ENCODE data around the gene ARIH1. TPM values are rescaled to one million over a fixed set of nuclear protein-coding genes. Genes with fewer than 3 reads are reported as not detected.

Gene ARIH1
- total RNA-seq, 1 donor from 2014 or later, result 159 TPM

- peaks cover 8% of the 10 kb centered on the region for H3K9me3 ChIP-seq
- no peaks in the 10 kb centered on the region for H3K27me3 ChIP-seq
- intact Hi-C loops (cut with DNase I), result no loop called here
- ATAC-seq (no peak), DNase-seq (no peak)
- no peak overlapping the region for H3K4me3 ChIP-seq
- peaks cover 88% of the 10 kb centered on the region for H3K36me3 ChIP-seq
- H3K4me1 ChIP-seq, result no peaks in the 10 kb centered on the region
- H3K27ac ChIP-seq, result no peak overlapping the region
- TF ChIP-seq CTCF (IDR thresholded peaks at IDR 0.05), result no peak
Observed at GRCh38 chr15:72579814-72580213, 105.7 kb downstream of the ARIH1 start.

GRCh38 chr15:72584006-72584405 is 109.9 kb downstream of the ARIH1 start:
- intact Hi-C loops (cut with DNase I), result no loop called here
- ATAC-seq (no peak), DNase-seq (no peak)
- no peak overlapping the region for H3K4me3 ChIP-seq
- no peaks in the 10 kb centered on the region for H3K27me3 ChIP-seq
- H3K9me3 ChIP-seq, result peaks cover 3% of the 10 kb centered on the region
- H3K27ac ChIP-seq, result no peak overlapping the region
- TF ChIP-seq CTCF (IDR thresholded peaks at IDR 0.05), result no peak
- no peaks in the 10 kb centered on the region for H3K4me1 ChIP-seq
- H3K36me3 ChIP-seq, result peaks cover 68% of the 10 kb centered on the region

- no peak overlapping the region for H3K27ac ChIP-seq
- H3K27me3 ChIP-seq, result no peaks in the 10 kb centered on the region
- H3K36me3 ChIP-seq, result peaks cover 59% of the 10 kb centered on the region
- no peaks in the 10 kb centered on the region for H3K4me1 ChIP-seq
- H3K9me3 ChIP-seq, result no peaks in the 10 kb centered on the region
- intact Hi-C loops (cut with DNase I), result no loop called here
- DNase-seq, result no peak
- no peak overlapping the region for H3K4me3 ChIP-seq
- no peak for ATAC-seq
- no peak for TF ChIP-seq CTCF (IDR thresholded peaks at IDR 0.05)
Observed at GRCh38 chr15:72585025-72585424, 110.9 kb downstream of the ARIH1 start.

- Histone ChIP-seq H3K4me3 (no peak overlapping the region), H3K36me3 (peaks cover 53% of the 10 kb centered on the region), H3K27ac (no peak overlapping the region), H3K4me1 (no peaks in the 10 kb centered on the region), H3K9me3 (no peaks in the 10 kb centered on the region), H3K27me3 (no peaks in the 10 kb centered on the region)
- intact Hi-C loops (cut with DNase I), result no loop called here
- TF ChIP-seq CTCF (IDR thresholded peaks at IDR 0.05), result no peak
- DNase-seq (no peak), ATAC-seq (peak; percentile 36)
Observed at GRCh38 chr15:72585476-72586058, 111.4 kb downstream of the ARIH1 start.

GRCh38 chr15:72588096-72588495 is 114.0 kb downstream of the ARIH1 start:
- H3K4me1 ChIP-seq, result no peaks in the 10 kb centered on the region
- no peak for TF ChIP-seq CTCF (IDR thresholded peaks at IDR 0.05)
- no peak overlapping the region for H3K27ac ChIP-seq
- DNase-seq, result no peak
- no peaks in the 10 kb centered on the region for H3K27me3 ChIP-seq
- no peaks in the 10 kb centered on the region for H3K9me3 ChIP-seq
- peaks cover 28% of the 10 kb centered on the region for H3K36me3 ChIP-seq
- no peak overlapping the region for H3K4me3 ChIP-seq
- intact Hi-C loops (cut with DNase I), result no loop called here
- ATAC-seq, result no peak

- no peak for TF ChIP-seq CTCF (IDR thresholded peaks at IDR 0.05)
- H3K27ac ChIP-seq, result no peak overlapping the region
- H3K4me3 ChIP-seq, result no peak overlapping the region
- H3K4me1 ChIP-seq, result no peaks in the 10 kb centered on the region
- ATAC-seq, result no peak
- no peaks in the 10 kb centered on the region for H3K27me3 ChIP-seq
- peaks cover 6% of the 10 kb centered on the region for H3K36me3 ChIP-seq
- H3K9me3 ChIP-seq, result no peaks in the 10 kb centered on the region
- DNase-seq, result no peak
- intact Hi-C loops (cut with DNase I), result no loop called here
Observed at GRCh38 chr15:72590427-72590826, 116.3 kb downstream of the ARIH1 start.
